NCI-H2196 (cell line): ENCODE data around the gene OBP2A.

Experiments used
- DNase-seq: peaks from one replicate; lab custom pipeline; 2025; ENCODE audit not compliant: unreplicated experiment; lab: John Stamatoyannopoulos, UW

The OBP2A gene

GRCh38 chr9:135551456-135551855 is 5.5 kb downstream of the OBP2A start:
- no peak for DNase-seq

GRCh38 chr9:135552021-135552697 is 6.2 kb downstream of the OBP2A start:
- no peak for DNase-seq

- no peak for DNase-seq
Measured at GRCh38 chr9:135552698-135553171, 6.8 kb downstream of the OBP2A start.

- no peak for DNase-seq
Measured at GRCh38 chr9:135554718-135555117, 8.8 kb downstream of the OBP2A start.

DNA sequence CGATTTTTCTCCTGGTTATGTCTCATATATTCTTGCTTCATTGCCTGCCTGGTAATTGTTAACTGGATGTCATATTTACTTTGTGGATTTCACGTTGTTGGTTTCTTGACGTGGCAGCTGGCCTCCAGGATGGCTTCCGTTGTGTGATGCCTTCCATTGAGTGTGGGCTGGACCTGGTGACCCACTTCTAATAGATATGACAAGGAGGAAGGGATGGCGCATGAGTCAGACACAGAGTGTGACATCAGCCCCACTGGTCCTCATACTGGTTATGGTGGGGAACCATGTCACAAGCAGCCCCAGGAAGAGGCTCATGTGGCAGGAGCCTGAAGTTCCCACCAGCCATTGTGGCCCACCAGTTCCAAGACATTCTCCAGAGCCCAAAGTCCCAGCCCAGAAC is 9.3 kb downstream of the OBP2A start:
- DNase-seq, result no peak

- DNase-seq, result no peak
Measured at GRCh38 chr9:135555910-135556309, 10.0 kb downstream of the OBP2A start.

- no peak for DNase-seq
Measured at GRCh38 chr9:135559606-135560005, 13.7 kb downstream of the OBP2A start.

DNA sequence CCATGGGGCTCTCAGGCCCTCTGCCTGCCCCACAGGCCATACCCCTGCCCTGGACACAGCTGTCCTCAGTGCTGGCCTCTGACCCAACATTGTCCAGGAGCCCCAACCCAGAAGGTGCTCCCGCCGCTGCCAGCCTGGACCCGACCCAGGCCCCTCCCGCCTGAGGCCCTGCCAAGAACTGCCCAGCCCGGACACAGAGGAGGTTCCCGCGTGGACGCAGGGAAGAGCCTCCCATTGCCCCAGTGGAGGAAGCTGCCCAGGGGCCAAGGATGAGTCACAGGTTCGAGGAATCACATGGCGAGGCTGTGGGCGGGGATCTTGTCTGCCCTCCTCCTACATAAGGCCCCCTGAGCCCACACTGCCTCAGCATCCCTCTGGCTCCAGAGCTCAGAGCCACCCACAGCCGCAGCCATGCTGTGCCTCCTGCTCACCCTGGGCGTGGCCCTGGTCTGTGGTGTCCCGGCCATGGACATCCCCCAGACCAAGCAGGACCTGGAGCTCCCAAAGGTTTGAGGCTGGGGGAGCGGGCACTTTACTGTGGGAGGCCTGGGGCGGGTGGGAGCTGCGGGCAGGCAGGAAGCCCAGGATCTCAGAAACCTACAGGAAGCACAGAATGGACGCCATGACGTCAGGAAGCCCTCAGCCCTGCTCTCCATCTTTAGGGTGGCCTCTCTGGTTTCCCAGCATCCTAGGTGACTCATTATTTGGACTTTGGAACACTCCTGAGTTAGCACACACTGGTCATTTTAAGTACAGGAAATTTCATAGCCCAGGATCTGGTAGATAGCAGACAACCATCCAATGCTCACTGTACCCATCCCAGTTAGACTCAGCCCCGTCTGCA is 15.7 kb downstream of the OBP2A start, which contains the start of gene PAEP:
TSS of gene PAEP (plus strand) at position 366 of the 844 bp plus-strand sequence.
- DNase-seq, result no peak

DNA sequence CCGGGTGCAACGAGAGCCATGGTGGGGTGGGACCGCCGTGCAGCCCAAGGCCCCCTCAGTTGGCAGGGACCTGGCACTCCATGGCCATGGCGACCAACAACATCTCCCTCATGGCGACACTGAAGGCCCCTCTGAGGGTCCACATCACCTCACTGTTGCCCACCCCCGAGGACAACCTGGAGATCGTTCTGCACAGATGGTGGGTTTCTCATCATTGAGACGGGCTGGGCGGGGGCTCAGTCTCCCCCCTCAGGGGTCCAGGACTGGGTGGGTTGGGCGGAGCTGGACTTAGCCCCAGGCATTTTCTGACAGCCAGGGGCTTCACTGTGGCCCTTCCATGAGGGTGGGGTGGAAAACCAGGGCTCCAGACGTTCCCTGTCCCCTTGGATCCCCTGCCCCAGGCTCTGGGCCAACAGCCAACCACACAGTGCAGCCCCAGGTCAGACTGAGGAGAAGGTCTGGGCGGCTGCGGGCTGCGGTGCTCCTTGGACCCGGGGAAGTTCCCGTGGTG is 16.4 kb downstream of the OBP2A start:
- DNase-seq, result no peak

GRCh38 chr9:135563039-135563476 is 17.1 kb downstream of the OBP2A start:
- no peak for DNase-seq

DNA sequence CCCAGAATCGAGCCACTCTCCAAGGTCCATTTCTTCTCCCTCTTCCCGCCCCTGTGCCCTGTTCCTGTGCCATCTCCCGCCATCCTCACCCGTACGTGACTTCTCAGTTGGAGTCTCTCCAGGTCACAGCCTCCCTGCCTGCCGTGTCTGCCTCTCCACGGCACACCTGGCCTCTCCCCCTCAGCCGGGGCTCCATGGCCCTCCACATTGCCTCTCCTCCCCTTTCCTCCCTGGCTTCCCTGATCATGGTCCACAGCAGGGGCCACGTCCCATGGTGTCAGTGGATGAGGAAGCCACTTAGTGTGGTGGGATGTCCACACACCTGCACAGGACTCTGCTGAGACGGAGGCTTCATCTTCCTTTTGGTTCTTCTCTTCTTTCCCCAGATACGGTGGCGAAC is 17.9 kb downstream of the OBP2A start:
- DNase-seq, result no peak

DNA sequence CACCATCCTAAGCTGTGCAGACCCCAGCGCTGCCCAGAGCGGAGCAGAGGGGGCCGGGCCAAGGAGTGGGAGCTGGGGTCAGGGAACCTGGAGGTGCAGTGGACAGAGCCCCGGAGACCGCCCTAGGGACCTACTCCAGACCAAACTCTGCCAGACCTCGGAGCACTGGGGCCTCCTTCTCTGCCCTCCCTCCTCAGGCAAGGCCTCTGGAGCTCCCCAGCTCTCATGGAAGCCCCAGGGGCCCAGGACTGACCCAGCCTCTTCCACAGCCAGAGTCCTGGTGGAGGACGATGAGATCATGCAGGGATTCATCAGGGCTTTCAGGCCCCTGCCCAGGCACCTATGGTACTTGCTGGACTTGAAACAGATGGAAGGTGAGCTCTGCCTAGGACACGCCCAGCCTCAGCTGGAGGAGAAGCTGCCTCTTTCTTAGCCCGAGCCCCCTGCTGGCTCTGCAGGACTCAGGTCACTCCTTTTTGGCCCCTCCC is 19.3 kb downstream of the OBP2A start:
- no peak for DNase-seq

GRCh38 chr9:135565636-135566035 is 19.7 kb downstream of the OBP2A start:
- no peak for DNase-seq

DNA sequence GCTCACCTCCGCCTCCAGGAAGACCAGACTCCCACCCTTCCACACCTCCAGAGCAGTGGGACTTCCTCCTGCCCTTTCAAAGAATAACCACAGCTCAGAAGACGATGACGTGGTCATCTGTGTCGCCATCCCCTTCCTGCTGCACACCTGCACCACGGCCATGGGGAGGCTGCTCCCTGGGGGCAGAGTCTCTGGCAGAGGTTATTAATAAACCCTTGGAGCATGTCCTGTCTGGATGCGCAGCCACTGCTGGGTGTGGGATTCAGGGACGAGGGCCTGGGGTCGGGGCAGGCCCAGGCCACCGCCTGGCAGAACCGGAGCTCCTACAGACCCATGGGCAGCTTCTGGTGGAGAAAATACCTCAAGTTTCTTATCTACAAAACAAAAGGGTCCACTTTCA is 20.6 kb downstream of the OBP2A start:
- no peak for DNase-seq

DNA sequence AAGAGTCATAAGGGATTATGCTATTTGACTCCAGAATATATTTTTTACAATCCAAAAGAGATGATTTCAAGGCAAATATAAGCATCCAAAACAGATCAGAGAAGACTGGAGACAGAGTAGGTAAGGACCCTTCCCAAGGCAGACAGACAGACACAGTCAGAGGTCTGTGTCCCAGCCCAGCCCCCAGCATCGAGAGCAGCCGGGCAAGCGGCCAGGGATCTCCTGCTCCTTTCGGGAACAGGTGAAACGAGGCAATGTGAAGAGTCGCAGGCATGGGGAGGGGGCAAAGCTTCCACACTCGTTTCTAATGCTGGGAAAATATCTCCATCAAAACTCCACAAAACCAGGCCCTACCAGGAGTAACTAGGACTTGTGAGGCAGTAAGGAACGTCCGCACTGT is 21.4 kb downstream of the OBP2A start:
- DNase-seq, result no peak

DNA sequence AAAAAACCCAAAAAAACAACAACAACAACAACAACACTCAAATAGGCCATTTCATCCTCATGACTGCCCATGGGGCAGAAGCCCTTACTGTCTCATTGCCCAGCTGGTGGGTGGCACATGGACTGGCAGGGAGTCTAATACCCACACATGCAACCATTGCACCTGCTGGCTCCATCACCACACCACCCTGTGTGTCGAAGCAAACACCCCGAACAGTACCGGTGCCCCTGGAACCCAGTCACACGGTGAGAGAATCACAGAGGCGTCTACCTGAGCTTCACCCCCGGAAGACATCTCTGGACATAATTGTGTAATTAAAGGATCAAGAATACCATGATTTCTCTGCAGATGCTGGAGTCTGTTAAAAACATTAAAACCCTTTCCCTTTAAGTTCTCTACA is 22.1 kb downstream of the OBP2A start:
- DNase-seq, result no peak

- no peak for DNase-seq
Measured at GRCh38 chr9:135570456-135570855, 24.5 kb downstream of the OBP2A start.

- no peak for DNase-seq
Measured at GRCh38 chr9:135572233-135572632, 26.3 kb downstream of the OBP2A start.

- no peak for DNase-seq
Measured at GRCh38 chr9:135573124-135573523, 27.2 kb downstream of the OBP2A start.

- no peak for DNase-seq
Measured at GRCh38 chr9:135574331-135574730, 28.4 kb downstream of the OBP2A start.

- no peak for DNase-seq
Measured at GRCh38 chr9:135574943-135575342, 29.0 kb downstream of the OBP2A start.
